HEK293 (cell line): ENCODE results near the gene CNOT4.

Experiments
- CTCF ChIP-seq: fragments of 450-650 bp; formaldehyde crosslinking; IDR thresholded peaks from 2 replicates; pipeline ENCODE4 v1.5.1; 2016; ENCODE audit warnings: missing biosample characterization, missing genetic modification characterization
- ZNF121 ChIP-seq: fragments of 450-650 bp; formaldehyde crosslinking; IDR thresholded peaks from 2 replicates; pipeline ENCODE4 v1.5.1; 2016; ENCODE audit warnings: missing biosample characterization, missing genetic modification characterization
- ZNF16 ChIP-seq: fragments of 450-650 bp; formaldehyde crosslinking; IDR thresholded peaks from 2 replicates; pipeline ENCODE4 v1.5.1; 2016; ENCODE audit warnings: low read depth, missing biosample characterization, missing genetic modification characterization
- ZNF202 ChIP-seq: fragments of 450-650 bp; formaldehyde crosslinking; IDR thresholded peaks from 2 replicates; pipeline ENCODE4 v1.5.1; 2016; ENCODE audit warnings: missing biosample characterization, missing genetic modification characterization, borderline replicate concordance
- ZNF211 ChIP-seq: fragments of 450-650 bp; formaldehyde crosslinking; IDR thresholded peaks from 2 replicates; pipeline ENCODE4 v1.5.1; 2016; ENCODE audit warnings: low read depth, missing biosample characterization, missing genetic modification characterization
- ZNF558 ChIP-seq: fragments of 450-650 bp; formaldehyde crosslinking; IDR thresholded peaks from 2 replicates; pipeline ENCODE4 v1.5.1; 2016; ENCODE audit warnings: missing biosample characterization, missing genetic modification characterization
- ZNF677 ChIP-seq: fragments of 450-650 bp; IDR thresholded peaks from 2 replicates; pipeline ENCODE4 v1.5.0; 2018; ENCODE audit warnings: missing biosample characterization, mild to moderate bottlenecking, missing genetic modification characterization, moderate library complexity

DNA sequence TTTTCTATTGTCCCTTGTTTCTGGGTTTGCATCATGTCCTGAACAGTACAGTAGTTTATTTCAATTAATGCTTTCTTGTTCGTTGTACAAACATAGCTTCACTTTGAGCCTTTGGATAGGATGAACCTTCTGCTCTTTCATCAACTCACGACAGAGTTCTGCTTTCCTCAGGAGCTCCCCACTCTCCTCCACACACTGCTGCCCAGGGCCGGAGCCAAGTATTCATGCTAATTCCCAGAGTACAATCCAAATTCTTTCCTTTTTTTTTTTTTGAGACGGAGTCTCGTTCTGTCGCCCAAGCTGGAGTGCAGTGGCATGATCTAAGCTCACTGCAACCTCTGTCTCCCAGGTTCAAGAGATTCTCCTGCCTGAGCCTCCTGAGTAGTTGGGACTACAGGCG is 40.3 kb upstream of the CNOT4 start:
- no peak for TF ChIP-seq ZNF677 (tag by site-specific recombination)
- TF ChIP-seq CTCF (tag by site-specific recombination), result no peak
- TF ChIP-seq ZNF16, result no peak
- no peak for TF ChIP-seq ZNF202
- TF ChIP-seq ZNF121, result no peak
- no peak for TF ChIP-seq ZNF211 (tag by site-specific recombination)
- TF ChIP-seq ZNF558 (tag by site-specific recombination), result no peak
